Parathyroid adenoma (tissue), 2 donors: ENCODE data around the gene MIA2.

Source experiments
- H2AFZ ChIP-seq: fragments of 300-600 bp; sonication (generic); one replicate; pipeline ENCODE4 v1.7.0; 2017; ENCODE audit warnings: antibody characterized with exemption, mild to moderate bottlenecking
- H3K27ac ChIP-seq: fragments of 300-600 bp; sonication (generic); one replicate; pipeline ENCODE4 v1.7.0; 2017
- H3K27me3 ChIP-seq: fragments of 300-600 bp; sonication (generic); one replicate; pipeline ENCODE4 v1.7.0; 2017; ENCODE audit warnings: low read length; ENCODE audit not compliant: control insufficient read depth, insufficient read depth
- H3K36me3 ChIP-seq: fragments of 300-600 bp; sonication (generic); one replicate; pipeline ENCODE4 v1.7.0; 2017; ENCODE audit warnings: low read length; ENCODE audit not compliant: control insufficient read depth, insufficient read depth
- H3K4me1 ChIP-seq: fragments of 300-600 bp; sonication (generic); one replicate; pipeline ENCODE4 v1.7.0; 2017; ENCODE audit warnings: control low read depth
- H3K4me2 ChIP-seq: fragments of 300-600 bp; sonication (generic); one replicate; pipeline ENCODE4 v1.7.0; 2017; ENCODE audit warnings: low read length
- H3K4me3 ChIP-seq: fragments of 300-600 bp; sonication (generic); one replicate; pipeline ENCODE4 v1.7.0; 2017; ENCODE audit warnings: low read depth, low read length
- H3K79me2 ChIP-seq: fragments of 300-600 bp; sonication (generic); one replicate; pipeline ENCODE4 v1.7.0; 2017; ENCODE audit warnings: control low read depth
- H3K9ac ChIP-seq: fragments of 300-600 bp; sonication (generic); one replicate; pipeline ENCODE4 v1.7.0; 2017; ENCODE audit warnings: mild to moderate bottlenecking
- H3K9me3 ChIP-seq: fragments of 300-600 bp; sonication (generic); one replicate; pipeline ENCODE4 v1.7.0; 2017; ENCODE audit warnings: low read length; ENCODE audit not compliant: control insufficient read depth
- TF ChIP-seq, protein P1 (sequence below): fragments of 300-600 bp; sonication (generic); IDR thresholded peaks from one replicate; pipeline ENCODE4 v1.7.0; 2017; ENCODE audit warnings: antibody characterized with exemption, mild to moderate bottlenecking
- donor health status: primary hyperparathyroidism.

The MIA2 gene, protein sequence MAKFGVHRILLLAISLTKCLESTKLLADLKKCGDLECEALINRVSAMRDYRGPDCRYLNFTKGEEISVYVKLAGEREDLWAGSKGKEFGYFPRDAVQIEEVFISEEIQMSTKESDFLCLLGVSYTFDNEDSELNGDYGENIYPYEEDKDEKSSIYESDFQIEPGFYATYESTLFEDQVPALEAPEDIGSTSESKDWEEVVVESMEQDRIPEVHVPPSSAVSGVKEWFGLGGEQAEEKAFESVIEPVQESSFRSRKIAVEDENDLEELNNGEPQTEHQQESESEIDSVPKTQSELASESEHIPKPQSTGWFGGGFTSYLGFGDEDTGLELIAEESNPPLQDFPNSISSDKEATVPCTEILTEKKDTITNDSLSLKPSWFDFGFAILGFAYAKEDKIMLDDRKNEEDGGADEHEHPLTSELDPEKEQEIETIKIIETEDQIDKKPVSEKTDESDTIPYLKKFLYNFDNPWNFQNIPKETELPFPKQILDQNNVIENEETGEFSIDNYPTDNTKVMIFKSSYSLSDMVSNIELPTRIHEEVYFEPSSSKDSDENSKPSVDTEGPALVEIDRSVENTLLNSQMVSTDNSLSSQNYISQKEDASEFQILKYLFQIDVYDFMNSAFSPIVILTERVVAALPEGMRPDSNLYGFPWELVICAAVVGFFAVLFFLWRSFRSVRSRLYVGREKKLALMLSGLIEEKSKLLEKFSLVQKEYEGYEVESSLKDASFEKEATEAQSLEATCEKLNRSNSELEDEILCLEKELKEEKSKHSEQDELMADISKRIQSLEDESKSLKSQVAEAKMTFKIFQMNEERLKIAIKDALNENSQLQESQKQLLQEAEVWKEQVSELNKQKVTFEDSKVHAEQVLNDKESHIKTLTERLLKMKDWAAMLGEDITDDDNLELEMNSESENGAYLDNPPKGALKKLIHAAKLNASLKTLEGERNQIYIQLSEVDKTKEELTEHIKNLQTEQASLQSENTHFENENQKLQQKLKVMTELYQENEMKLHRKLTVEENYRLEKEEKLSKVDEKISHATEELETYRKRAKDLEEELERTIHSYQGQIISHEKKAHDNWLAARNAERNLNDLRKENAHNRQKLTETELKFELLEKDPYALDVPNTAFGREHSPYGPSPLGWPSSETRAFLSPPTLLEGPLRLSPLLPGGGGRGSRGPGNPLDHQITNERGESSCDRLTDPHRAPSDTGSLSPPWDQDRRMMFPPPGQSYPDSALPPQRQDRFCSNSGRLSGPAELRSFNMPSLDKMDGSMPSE (N-terminal part only)

DNA sequence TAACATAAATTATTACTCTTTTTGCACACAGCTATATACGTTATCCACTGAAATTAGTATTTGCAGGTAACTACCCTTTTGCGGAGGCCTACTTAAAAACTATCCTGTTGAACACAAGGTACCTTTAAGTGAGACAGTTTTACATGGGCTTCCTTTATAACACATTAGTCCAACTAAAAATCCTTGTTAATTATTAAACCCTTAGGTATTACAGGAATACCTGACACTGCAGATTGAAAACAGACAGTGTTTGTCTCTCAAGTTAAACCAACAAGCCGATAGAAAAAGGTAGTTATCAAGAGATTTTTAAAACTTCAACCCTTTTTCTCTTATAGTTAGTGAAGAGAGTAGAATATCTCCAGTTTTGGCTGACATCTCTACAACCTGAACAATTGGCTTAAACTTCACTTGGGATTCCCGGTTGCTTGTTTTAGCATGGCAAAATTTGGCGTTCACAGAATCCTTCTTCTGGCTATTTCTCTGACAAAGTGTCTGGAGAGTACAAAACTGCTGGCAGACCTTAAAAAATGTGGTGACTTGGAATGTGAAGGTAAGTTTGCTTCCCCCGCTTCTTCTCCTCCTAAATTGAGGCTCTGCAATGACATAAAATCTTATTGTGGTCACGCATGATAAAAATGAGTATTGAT lies at the start of gene MIA2:
MIA2 (plus strand) TSS at position 236 of the 647 bp plus-strand sequence; CDS start at position 436, 200 bp downstream.
- Histone ChIP-seq H3K4me1 (no peaks in the 10 kb centered on the region), H3K27ac (no peak within 1 kb of the TSS), H3K9ac (no peak within 1 kb of the TSS), H3K4me2 (no peak within 1 kb of the TSS), H3K4me3 (no peak within 1 kb of the TSS), H3K27me3 (no peaks in the 10 kb centered on the region), H2AFZ (no peak within 1 kb of the TSS), H3K79me2 (no peaks in the 10 kb centered on the region), H3K36me3 (no peaks in the 10 kb centered on the region), H3K9me3 (no peaks in the 10 kb centered on the region)
- TF ChIP-seq, protein P1, sequence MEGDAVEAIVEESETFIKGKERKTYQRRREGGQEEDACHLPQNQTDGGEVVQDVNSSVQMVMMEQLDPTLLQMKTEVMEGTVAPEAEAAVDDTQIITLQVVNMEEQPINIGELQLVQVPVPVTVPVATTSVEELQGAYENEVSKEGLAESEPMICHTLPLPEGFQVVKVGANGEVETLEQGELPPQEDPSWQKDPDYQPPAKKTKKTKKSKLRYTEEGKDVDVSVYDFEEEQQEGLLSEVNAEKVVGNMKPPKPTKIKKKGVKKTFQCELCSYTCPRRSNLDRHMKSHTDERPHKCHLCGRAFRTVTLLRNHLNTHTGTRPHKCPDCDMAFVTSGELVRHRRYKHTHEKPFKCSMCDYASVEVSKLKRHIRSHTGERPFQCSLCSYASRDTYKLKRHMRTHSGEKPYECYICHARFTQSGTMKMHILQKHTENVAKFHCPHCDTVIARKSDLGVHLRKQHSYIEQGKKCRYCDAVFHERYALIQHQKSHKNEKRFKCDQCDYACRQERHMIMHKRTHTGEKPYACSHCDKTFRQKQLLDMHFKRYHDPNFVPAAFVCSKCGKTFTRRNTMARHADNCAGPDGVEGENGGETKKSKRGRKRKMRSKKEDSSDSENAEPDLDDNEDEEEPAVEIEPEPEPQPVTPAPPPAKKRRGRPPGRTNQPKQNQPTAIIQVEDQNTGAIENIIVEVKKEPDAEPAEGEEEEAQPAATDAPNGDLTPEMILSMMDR: no peak

DNA sequence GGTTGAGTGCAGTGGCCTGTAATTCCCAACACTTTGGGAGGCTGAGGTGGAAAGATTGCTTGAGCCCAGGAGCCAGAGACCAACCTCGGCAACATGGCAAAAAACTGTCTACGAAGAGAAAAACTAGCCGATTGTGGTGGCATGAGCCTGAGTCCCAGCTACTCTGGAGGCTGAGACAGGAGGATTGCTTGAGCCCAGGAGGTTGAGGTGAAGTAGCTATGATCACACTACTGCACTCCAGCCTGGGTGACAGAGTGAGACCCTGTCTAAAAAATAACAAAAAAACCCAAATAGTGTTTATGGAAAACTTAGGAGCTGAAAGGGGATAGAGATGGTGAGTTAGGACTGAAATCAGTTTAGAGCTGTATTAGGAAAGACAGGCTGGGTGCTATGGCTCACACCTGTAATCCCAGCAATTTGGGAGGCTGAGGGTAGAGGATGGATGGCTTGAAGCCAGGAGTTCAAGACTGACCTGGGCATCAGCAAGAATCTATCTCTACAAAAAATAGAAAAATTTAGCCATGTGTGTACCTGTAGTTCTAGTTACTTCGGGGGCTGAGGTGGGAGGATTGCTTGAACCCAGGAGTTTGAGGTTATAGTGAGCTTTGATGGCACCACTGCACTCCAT lies 49.0 kb upstream of the MIA2 start:
- TF ChIP-seq, protein P1: no peak
- Histone ChIP-seq H3K27me3 (no peaks in the 10 kb centered on the region), H3K36me3 (no peaks in the 10 kb centered on the region), H3K9me3 (no peaks in the 10 kb centered on the region), H3K79me2 (no peaks in the 10 kb centered on the region), H3K4me1 (peaks cover 4% of the 10 kb centered on the region), H3K4me3 (no peak overlapping the region), H3K27ac (no peak overlapping the region), H3K4me2 (no peak overlapping the region), H3K9ac (no peak overlapping the region), H2AFZ (no peak overlapping the region)

DNA sequence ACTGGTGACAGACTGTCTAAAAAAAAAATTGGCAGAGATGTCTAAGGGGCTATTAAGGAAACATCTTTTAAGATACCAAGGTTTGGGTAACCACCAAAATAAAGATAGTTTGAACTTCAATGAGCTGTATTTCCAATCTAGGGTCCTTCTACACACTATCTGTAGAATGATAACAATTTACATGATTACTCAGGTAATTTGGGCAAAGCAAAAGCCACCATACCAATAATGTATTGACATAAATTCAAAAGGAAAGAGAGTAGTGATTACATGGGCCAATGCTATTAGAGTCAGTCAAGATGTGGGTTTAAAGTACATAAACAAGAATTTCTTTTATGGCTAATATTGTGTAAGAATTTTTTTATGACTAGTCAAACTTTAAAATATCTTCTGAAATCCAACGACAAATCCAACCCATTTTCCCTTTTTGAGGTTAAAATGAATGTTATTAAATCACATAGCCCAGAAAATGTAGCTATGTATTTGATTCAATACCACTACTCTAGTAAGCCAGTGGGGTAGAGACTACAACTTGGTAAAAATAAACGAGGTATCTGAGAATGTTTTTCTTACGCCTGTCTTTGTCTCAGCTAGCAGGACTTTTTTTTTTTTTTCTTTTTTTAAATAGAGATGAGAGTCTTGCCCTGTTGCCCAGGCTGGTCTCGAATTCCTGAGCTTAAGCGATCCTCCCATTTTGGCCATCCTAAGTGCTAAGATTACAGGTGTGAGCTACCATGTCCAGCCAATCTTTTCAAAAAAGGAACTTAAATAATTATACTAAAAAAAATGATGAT lies 48.3 kb upstream of the MIA2 start:
- Histone ChIP-seq H3K36me3 (no peaks in the 10 kb centered on the region), H3K4me3 (no peak overlapping the region)
- TF ChIP-seq, protein P1: no peak

More for the DNA sequence above, 48.3 kb upstream of the MIA2 start:
- no peak overlapping the region for H3K9ac ChIP-seq
- H2AFZ ChIP-seq: no peak overlapping the region
- H3K9me3 ChIP-seq: no peaks in the 10 kb centered on the region
- H3K4me1 ChIP-seq: peaks cover 4% of the 10 kb centered on the region
- no peaks in the 10 kb centered on the region for H3K79me2 ChIP-seq
- H3K4me2 ChIP-seq: no peak overlapping the region
- H3K27me3 ChIP-seq: no peaks in the 10 kb centered on the region
- no peak overlapping the region for H3K27ac ChIP-seq
